OCI-LY1 (cell line): ENCODE results near the gene OTULINL.

Experiments
- H2AFZ ChIP-seq: fragments of 200-600 bp; sonication (generic), shearing (Covaris generic); 2 replicates; pipeline ENCODE4 v1.6.0; 2014; ENCODE audit warnings: antibody characterized with exemption, mild to moderate bottlenecking, low read length
- H3F3A ChIP-seq: fragments of 200-600 bp; sonication (generic), shearing (Covaris generic); 2 replicates; pipeline ENCODE4 v1.6.0; 2014; ENCODE audit warnings: mild to moderate bottlenecking, antibody characterized with exemption, low read length, moderate library complexity; ENCODE audit not compliant: insufficient read depth
- H3K27ac ChIP-seq: fragments of 200-600 bp; sonication (generic); 2 replicates; pipeline ENCODE4 v1.5.1; 2014; ENCODE audit warnings: low read length, mixed run types, mild to moderate bottlenecking, low read depth; ENCODE audit not compliant: poor library complexity, severe bottlenecking
- H3K27me3 ChIP-seq: fragments of 200-600 bp; sonication (generic); 2 replicates; pipeline ENCODE4 v1.6.0; 2014; ENCODE audit warnings: antibody characterized with exemption, mild to moderate bottlenecking, low read length, moderate library complexity; ENCODE audit not compliant: insufficient read depth
- H3K36me3 ChIP-seq: fragments of 200-600 bp; sonication (generic); 2 replicates; pipeline ENCODE4 v1.6.1; 2014; ENCODE audit warnings: mild to moderate bottlenecking, antibody characterized with exemption, low read length, moderate library complexity, mixed read lengths; ENCODE audit not compliant: insufficient read depth
- H3K4me1 ChIP-seq: fragments of 200-600 bp; sonication (generic); 2 replicates; pipeline ENCODE4 v1.5.1; 2014; ENCODE audit warnings: mild to moderate bottlenecking, low read length, moderate library complexity; ENCODE audit not compliant: insufficient read depth, severe bottlenecking
- H3K4me2 ChIP-seq: fragments of 200-600 bp; sonication (generic), shearing (Covaris generic); 2 replicates; pipeline ENCODE4 v1.6.1; 2014; ENCODE audit warnings: low read length
- H3K4me3 ChIP-seq: fragments of 200-600 bp; sonication (generic); 2 replicates; pipeline ENCODE4 v1.5.1; 2014; ENCODE audit warnings: low read length, low read depth, mild to moderate bottlenecking, mixed read lengths; ENCODE audit not compliant: poor library complexity, severe bottlenecking
- H3K79me2 ChIP-seq: fragments of 200-600 bp; shearing (Covaris generic); 2 replicates; pipeline ENCODE4 v1.6.1; 2016; ENCODE audit warnings: mixed run types, low read length, mixed read lengths; ENCODE audit not compliant: insufficient read depth
- H3K9ac ChIP-seq: fragments of 200-600 bp; sonication (generic), shearing (Covaris generic); 2 replicates; pipeline ENCODE4 v1.6.1; 2014; ENCODE audit warnings: mild to moderate bottlenecking, low read length, mixed read lengths
- H3K9me2 ChIP-seq: fragments of 200-600 bp; sonication (generic), shearing (Covaris generic); 2 replicates; pipeline ENCODE4 v1.6.1; 2014; ENCODE audit warnings: low read depth, mild to moderate bottlenecking, low read length, mixed read lengths
- H3K9me3 ChIP-seq: fragments of 200-600 bp; shearing (Covaris generic); 2 replicates; pipeline ENCODE4 v1.6.1; 2014; ENCODE audit warnings: low read length, mixed read lengths
- H4K20me1 ChIP-seq: fragments of 200-600 bp; sonication (generic), shearing (Covaris generic); 2 replicates; pipeline ENCODE4 v1.6.0; 2016; ENCODE audit warnings: mild to moderate bottlenecking, low read length; ENCODE audit not compliant: insufficient read depth
- EZH2 ChIP-seq: fragments of 200-600 bp; sonication (generic), shearing (Covaris generic); IDR thresholded peaks from 2 replicates; pipeline ENCODE4 v1.8.0; 2017; ENCODE audit warnings: borderline replicate concordance, mixed run types, mild to moderate bottlenecking, antibody characterized with exemption, low read length, moderate library complexity, mixed read lengths
- TF ChIP-seq, protein P1 (sequence below): fragments of 200-600 bp; sonication (generic), shearing (Covaris generic); IDR thresholded peaks from 2 replicates; pipeline ENCODE4 v1.5.1; 2017; ENCODE audit warnings: mild to moderate bottlenecking, antibody characterized with exemption, low read length, moderate library complexity, mixed read lengths

OTULINL gene

GRCh38 chr5:14574096-14574495 lies 7.5 kb upstream of the OTULINL start:
- Histone ChIP-seq H3K27me3 (no peaks in the 10 kb centered on the region), H4K20me1 (no peaks in the 10 kb centered on the region), H3K4me2 (no peak overlapping the region), H3K9me2 (no peaks in the 10 kb centered on the region), H3F3A (no peaks in the 10 kb centered on the region), H3K9ac (no peak overlapping the region), H3K79me2 (no peaks in the 10 kb centered on the region), H3K4me3 (no peak overlapping the region), H2AFZ (no peak overlapping the region), H3K27ac (no peak overlapping the region), H3K36me3 (no peaks in the 10 kb centered on the region; the same call in 1 of the 2 replicates), H3K9me3 (no peaks in the 10 kb centered on the region), H3K4me1 (no peaks in the 10 kb centered on the region)
- TF ChIP-seq, protein P1, sequence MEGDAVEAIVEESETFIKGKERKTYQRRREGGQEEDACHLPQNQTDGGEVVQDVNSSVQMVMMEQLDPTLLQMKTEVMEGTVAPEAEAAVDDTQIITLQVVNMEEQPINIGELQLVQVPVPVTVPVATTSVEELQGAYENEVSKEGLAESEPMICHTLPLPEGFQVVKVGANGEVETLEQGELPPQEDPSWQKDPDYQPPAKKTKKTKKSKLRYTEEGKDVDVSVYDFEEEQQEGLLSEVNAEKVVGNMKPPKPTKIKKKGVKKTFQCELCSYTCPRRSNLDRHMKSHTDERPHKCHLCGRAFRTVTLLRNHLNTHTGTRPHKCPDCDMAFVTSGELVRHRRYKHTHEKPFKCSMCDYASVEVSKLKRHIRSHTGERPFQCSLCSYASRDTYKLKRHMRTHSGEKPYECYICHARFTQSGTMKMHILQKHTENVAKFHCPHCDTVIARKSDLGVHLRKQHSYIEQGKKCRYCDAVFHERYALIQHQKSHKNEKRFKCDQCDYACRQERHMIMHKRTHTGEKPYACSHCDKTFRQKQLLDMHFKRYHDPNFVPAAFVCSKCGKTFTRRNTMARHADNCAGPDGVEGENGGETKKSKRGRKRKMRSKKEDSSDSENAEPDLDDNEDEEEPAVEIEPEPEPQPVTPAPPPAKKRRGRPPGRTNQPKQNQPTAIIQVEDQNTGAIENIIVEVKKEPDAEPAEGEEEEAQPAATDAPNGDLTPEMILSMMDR: no peak
- TF ChIP-seq EZH2: no peak

GRCh38 chr5:14574891-14575508 lies 6.6 kb upstream of the OTULINL start:
- TF ChIP-seq, protein P1: no peak
- no peak for TF ChIP-seq EZH2
- Histone ChIP-seq H3K4me3 (no peak overlapping the region), H3K4me2 (no peak overlapping the region), H3K79me2 (no peaks in the 10 kb centered on the region), H4K20me1 (no peaks in the 10 kb centered on the region), H3F3A (no peaks in the 10 kb centered on the region), H3K9me2 (no peaks in the 10 kb centered on the region), H3K36me3 (no peaks in the 10 kb centered on the region; the same call in 1 of the 2 replicates), H3K9me3 (no peaks in the 10 kb centered on the region), H2AFZ (no peak overlapping the region), H3K27me3 (no peaks in the 10 kb centered on the region), H3K27ac (no peak overlapping the region), H3K9ac (no peak overlapping the region), H3K4me1 (no peaks in the 10 kb centered on the region)

GRCh38 chr5:14576206-14576605 lies 5.4 kb upstream of the OTULINL start:
- Histone ChIP-seq H3K79me2 (no peaks in the 10 kb centered on the region), H3K4me2 (no peak overlapping the region), H3K9me2 (no peaks in the 10 kb centered on the region), H3K27ac (no peak overlapping the region), H3K4me1 (no peaks in the 10 kb centered on the region), H3K4me3 (no peak overlapping the region), H2AFZ (no peak overlapping the region), H3K9ac (no peak overlapping the region), H3K27me3 (0 out of 2 replicates have a peak, but pooled peaks cover 6% of the 10 kb centered on the region), H3F3A (no peaks in the 10 kb centered on the region), H3K36me3 (no peaks in the 10 kb centered on the region; the same call in 1 of the 2 replicates), H4K20me1 (no peaks in the 10 kb centered on the region), H3K9me3 (no peaks in the 10 kb centered on the region)
- TF ChIP-seq EZH2: no peak
- TF ChIP-seq, protein P1: no peak
